GM23248 (cell line): ENCODE measurements around the gene UCKL1. TPM values are rescaled to one million over a fixed set of nuclear protein-coding genes. Genes with fewer than 3 reads are reported as not detected.

ENCODE experiments used
- DNase-seq: peaks from one replicate; pipeline ENCODE4 v3.0.0-alpha.2; 2015
- H2AFZ ChIP-seq: fragments of 200-600 bp; sonication (generic); 2 replicates; pipeline ENCODE4 v1.6.1; 2016; ENCODE audit warnings: antibody characterized with exemption
- H3F3A ChIP-seq: fragments of 200-600 bp; sonication (generic); 2 replicates; pipeline ENCODE4 v1.6.1; 2016; ENCODE audit warnings: mild to moderate bottlenecking, antibody characterized with exemption, mixed run types; ENCODE audit not compliant: insufficient read depth
- H3K27ac ChIP-seq: fragments of 200-600 bp; sonication (generic); 2 replicates; pipeline ENCODE4 v1.5.1; 2016; ENCODE audit warnings: mild to moderate bottlenecking
- H3K27me3 ChIP-seq: fragments of 200-600 bp; sonication (generic); replicated peaks from 2 replicates; pipeline ENCODE4 v1.6.1; 2016; ENCODE audit warnings: mild to moderate bottlenecking; ENCODE audit not compliant: insufficient read depth
- H3K36me3 ChIP-seq: fragments of 200-600 bp; sonication (generic); 2 replicates; pipeline ENCODE4 v1.6.1; 2016; ENCODE audit warnings: low read depth, mild to moderate bottlenecking
- H3K4me1 ChIP-seq: fragments of 200-600 bp; sonication (generic); 2 replicates; pipeline ENCODE4 v1.6.1; 2016; ENCODE audit warnings: mild to moderate bottlenecking; ENCODE audit not compliant: insufficient read depth
- H3K4me2 ChIP-seq: fragments of 200-600 bp; sonication (generic); one replicate; pipeline ENCODE4 v1.6.1; 2016; ENCODE audit warnings: mild to moderate bottlenecking; ENCODE audit not compliant: unreplicated experiment
- H3K4me3 ChIP-seq: fragments of 200-600 bp; sonication (generic); 2 replicates; pipeline ENCODE4 v1.5.1; 2016; ENCODE audit warnings: mild to moderate bottlenecking
- H3K79me2 ChIP-seq: fragments of 200-600 bp; sonication (generic); 2 replicates; pipeline ENCODE4 v1.6.1; 2016; ENCODE audit warnings: mild to moderate bottlenecking; ENCODE audit not compliant: insufficient read depth
- H3K9ac ChIP-seq: fragments of 200-600 bp; sonication (generic); 2 replicates; pipeline ENCODE4 v1.6.1; 2016; ENCODE audit warnings: mild to moderate bottlenecking
- H3K9me2 ChIP-seq: fragments of 200-600 bp; sonication (generic); 2 replicates; pipeline ENCODE4 v1.6.1; 2016; ENCODE audit warnings: mixed run types, mild to moderate bottlenecking, moderate library complexity; ENCODE audit not compliant: insufficient read depth
- H3K9me3 ChIP-seq: fragments of 200-600 bp; sonication (generic); one replicate; pipeline ENCODE4 v1.6.1; 2017; ENCODE audit warnings: low read depth
- H4K20me1 ChIP-seq: fragments of 200-600 bp; sonication (generic); 2 replicates; pipeline ENCODE4 v1.6.0; 2016; ENCODE audit not compliant: insufficient read depth
- EZH2 ChIP-seq: fragments of 200-600 bp; sonication (generic); IDR thresholded peaks from 2 replicates; pipeline ENCODE4 v1.6.1; 2018; ENCODE audit warnings: antibody characterized with exemption, mild to moderate bottlenecking; ENCODE audit not compliant: insufficient read depth, poor library complexity, severe bottlenecking
- EZH2phosphoT487 ChIP-seq: fragments of 200-600 bp; sonication (generic); IDR thresholded peaks from 2 replicates; pipeline ENCODE4 v1.6.1; 2018; ENCODE audit warnings: antibody characterized with exemption, moderate library complexity, mild to moderate bottlenecking, low read depth; ENCODE audit not compliant: insufficient read depth
- WGBS, 2 experiments: methylation state at CpG; one replicate each; pipeline ENCODE4 v1.1.6; 2015 to 2017; ENCODE audit warnings: low lambda C conversion rate in 2 of 2, low coverage in 1 of 2; ENCODE audit errors: missing lambda C conversion rate in 2 of 2; 5-methylcytosine and 5-hydroxymethylcytosine counted together
- in situ Hi-C: fragments of 300-500 bp; cut with MboI; formaldehyde crosslinking; loops from 2 replicates; pipeline ENCODE4 v1.15.0; 2020
- polyA plus RNA-seq: library from polyadenylated mRNA; unstranded; fragments of >200 nt; fragmentation: Nextera tagmentation; extraction: Ambion mirVana; gene quantifications from 2 replicates; pipeline ENCODE4 v1.2.1, GENCODE V29; 2016
- total RNA-seq: library from RNA; depleted of rRNA; stranded (reverse); fragments of >200 nt; shearing (Covaris generic); gene quantifications from 2 replicates; pipeline ENCODE4 v1.2.3, GENCODE V29; 2014

Gene UCKL1
- total and polyA plus RNA-seq, 2 experiments from 2014 or later, result 17.6 to 33.4 TPM

- no peak overlapping the region for H3K27ac ChIP-seq
- H3K9ac ChIP-seq, result no peak overlapping the region
- no peaks in the 10 kb centered on the region for H3K9me3 ChIP-seq
- DNase-seq, result no peak
- H2AFZ ChIP-seq, result no peak overlapping the region
- TF ChIP-seq EZH2 (no peak), EZH2phosphoT487 (no peak)
- in situ Hi-C loops, result no loop called here
- H3K36me3 ChIP-seq, result no peaks in the 10 kb centered on the region
- H4K20me1 ChIP-seq, result no peaks in the 10 kb centered on the region; the same call in 1 of the 2 replicates
- 84 to 86% methylated on average over 14 of the region's 14 CpGs for WGBS, 2 experiments
- H3K4me1 ChIP-seq, result peaks cover 27% of the 10 kb centered on the region
- H3K79me2 ChIP-seq, result peaks cover 77% of the 10 kb centered on the region
- H3K4me3 ChIP-seq, result no peak overlapping the region
- H3K4me2 ChIP-seq, result no peak overlapping the region
- H3K27me3 ChIP-seq, result no peaks in the 10 kb centered on the region
- no peaks in the 10 kb centered on the region for H3K9me2 ChIP-seq
- peaks cover 12% of the 10 kb centered on the region for H3F3A ChIP-seq
Observed at GRCh38 chr20:63952769-63953168, 3.4 kb downstream of the UCKL1 start.

GRCh38 chr20:63952210-63952535 lies 4.0 kb downstream of the UCKL1 start:
- no peak for DNase-seq
- Histone ChIP-seq H3K79me2 (peaks cover 83% of the 10 kb centered on the region), H3K4me1 (peaks cover 23% of the 10 kb centered on the region; the same call in 1 of the 2 replicates), H3K9me3 (no peaks in the 10 kb centered on the region), H3F3A (peaks cover 12% of the 10 kb centered on the region), H3K27ac (no peak overlapping the region), H3K9me2 (no peaks in the 10 kb centered on the region), H3K27me3 (no peaks in the 10 kb centered on the region), H3K9ac (no peak overlapping the region), H3K4me2 (no peak overlapping the region), H3K36me3 (no peaks in the 10 kb centered on the region), H3K4me3 (no peak overlapping the region), H2AFZ (no peak overlapping the region), H4K20me1 (no peaks in the 10 kb centered on the region; the same call in 1 of the 2 replicates)
- in situ Hi-C loops, result no loop called here
- no peak for TF ChIP-seq EZH2
- no peak for TF ChIP-seq EZH2phosphoT487
- 59 to 61% methylated on average over 10 to 14 of the region's 15 CpGs for WGBS, 2 experiments

- Histone ChIP-seq H3K27me3 (no peaks in the 10 kb centered on the region), H2AFZ (no peak overlapping the region), H3K36me3 (no peaks in the 10 kb centered on the region), H3F3A (peaks cover 12% of the 10 kb centered on the region), H3K9ac (no peak overlapping the region), H3K4me3 (no peak overlapping the region), H3K4me2 (no peak overlapping the region), H3K9me2 (no peaks in the 10 kb centered on the region), H3K27ac (no peak overlapping the region), H3K79me2 (peaks cover 89% of the 10 kb centered on the region), H3K9me3 (no peaks in the 10 kb centered on the region), H4K20me1 (no peaks in the 10 kb centered on the region; the same call in 1 of the 2 replicates), H3K4me1 (peaks cover 23% of the 10 kb centered on the region; the same call in 1 of the 2 replicates)
- TF ChIP-seq EZH2phosphoT487, result no peak
- no peak for TF ChIP-seq EZH2
- no peak for DNase-seq
- WGBS, 2 experiments, result 67 to 72% methylated on average over 16 to 17 of the region's 17 CpGs
- in situ Hi-C loops, result no loop called here
Observed at GRCh38 chr20:63951398-63952209, 4.6 kb downstream of the UCKL1 start.

- H3K79me2 ChIP-seq, result peaks cover 94% of the 10 kb centered on the region
- no peak overlapping the region for H3K4me2 ChIP-seq
- DNase-seq, result no peak
- peaks cover 23% of the 10 kb centered on the region; the same call in 1 of the 2 replicates for H3K4me1 ChIP-seq
- H3K36me3 ChIP-seq, result no peaks in the 10 kb centered on the region
- H3K27ac ChIP-seq, result no peak overlapping the region
- no peaks in the 10 kb centered on the region; the same call in 1 of the 2 replicates for H4K20me1 ChIP-seq
- H2AFZ ChIP-seq, result no peak overlapping the region
- H3K9ac ChIP-seq, result 0 out of 2 replicates have a peak overlapping the region, but pooled peaks have one; percentile 49
- H3K4me3 ChIP-seq, result no peak overlapping the region
- in situ Hi-C loops, result no loop called here
- no peaks in the 10 kb centered on the region for H3K9me3 ChIP-seq
- no peaks in the 10 kb centered on the region for H3K9me2 ChIP-seq
- H3F3A ChIP-seq, result peaks cover 12% of the 10 kb centered on the region
- TF ChIP-seq EZH2 (no peak), EZH2phosphoT487 (no peak)
- WGBS, 2 experiments, result 80 to 81% methylated on average over 20 of the region's 20 CpGs
- H3K27me3 ChIP-seq, result no peaks in the 10 kb centered on the region
Observed at GRCh38 chr20:63950701-63951397, 5.4 kb downstream of the UCKL1 start.
